ENCODE data around the gene YAP1.

The YAP1 gene

GRCh38 chr11:102240502-102240901, 130.3 kb downstream of the YAP1 start:
- H3K27me3 ChIP-seq (ENCODE audit: control insufficient read depth, insufficient read depth, low read length) = no peaks in the 10 kb centered on the region
- H3K4me1 ChIP-seq (ENCODE audit: control insufficient read depth, insufficient read depth, low read length) = peaks cover 5% of the 10 kb centered on the region; the same call in 1 of the 2 replicates
- no peak overlapping the region for H3K4me3 ChIP-seq (ENCODE audit: low read depth, low read length)
- no peaks in the 10 kb centered on the region for H3K9me3 ChIP-seq (ENCODE audit: control insufficient read depth, insufficient read depth, low read depth, low read length)
- H3K9ac ChIP-seq (ENCODE audit: low read length) = no peak overlapping the region
- H3K27ac ChIP-seq (ENCODE audit: low read depth, low read length) = no peak overlapping the region
- H3K36me3 ChIP-seq (ENCODE audit: control insufficient read depth, insufficient read depth, low read length) = no peaks in the 10 kb centered on the region

DNA sequence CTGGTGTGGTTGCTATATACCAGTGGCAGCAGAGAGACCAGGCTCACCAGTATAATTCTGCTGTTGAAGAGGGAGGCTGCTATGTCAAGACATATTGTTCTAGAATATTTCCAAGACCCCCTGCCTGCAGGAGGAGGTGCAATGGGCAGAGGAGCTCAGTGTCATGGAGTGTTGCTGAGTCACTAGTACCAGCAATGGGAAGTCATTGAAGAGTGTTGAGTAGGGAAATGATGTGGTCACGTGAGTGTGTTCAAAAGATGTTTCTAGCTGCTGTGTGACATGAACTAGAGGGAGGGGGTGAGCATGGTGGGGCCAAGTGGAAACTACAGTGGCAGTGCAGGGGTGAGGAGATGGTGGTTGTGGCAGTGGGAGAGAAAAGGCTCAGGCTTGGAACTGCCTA, 130.8 kb downstream of the YAP1 start:
- no peaks in the 10 kb centered on the region for H3K36me3 ChIP-seq (ENCODE audit: control insufficient read depth, insufficient read depth, low read length)
- H3K9me3 ChIP-seq (ENCODE audit: control insufficient read depth, insufficient read depth, low read depth, low read length) = no peaks in the 10 kb centered on the region
- peaks cover 4% of the 10 kb centered on the region; the same call in 1 of the 2 replicates for H3K4me1 ChIP-seq (ENCODE audit: control insufficient read depth, insufficient read depth, low read length)
- no peak overlapping the region for H3K4me3 ChIP-seq (ENCODE audit: low read depth, low read length)
- H3K27ac ChIP-seq (ENCODE audit: low read depth, low read length) = no peak overlapping the region
- H3K9ac ChIP-seq (ENCODE audit: low read length) = no peak overlapping the region
- no peaks in the 10 kb centered on the region for H3K27me3 ChIP-seq (ENCODE audit: control insufficient read depth, insufficient read depth, low read length)

DNA sequence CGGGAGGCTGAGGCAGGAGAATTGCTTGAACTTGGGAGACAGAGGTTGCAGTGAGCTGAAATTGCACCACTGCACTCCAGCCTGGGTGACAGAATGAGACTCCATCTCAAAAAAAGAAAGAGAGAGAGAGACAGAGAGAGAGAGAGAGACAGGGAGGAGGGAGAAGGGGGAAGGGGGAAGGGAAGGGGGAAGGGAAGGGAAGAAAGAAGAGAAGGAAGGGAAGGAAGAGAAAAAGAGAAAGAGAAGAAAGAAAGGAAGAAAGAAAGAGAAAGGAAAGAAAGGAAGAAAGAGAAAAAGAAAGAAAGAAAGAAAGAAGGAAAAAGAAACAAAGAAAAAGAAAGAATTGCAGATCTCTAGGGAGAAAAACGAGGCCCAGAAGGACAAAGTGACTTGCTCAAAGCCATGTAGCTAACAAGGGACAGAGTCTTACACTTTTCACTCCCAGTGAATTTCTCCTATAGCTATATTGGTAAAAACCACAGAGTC, 133.2 kb downstream of the YAP1 start:
- Histone ChIP-seq H3K4me1 (ENCODE audit: control insufficient read depth, insufficient read depth, low read length) (no peaks in the 10 kb centered on the region), H3K4me3 (ENCODE audit: low read depth, low read length) (no peak overlapping the region), H3K9me3 (ENCODE audit: control insufficient read depth, insufficient read depth, low read depth, low read length) (no peaks in the 10 kb centered on the region), H3K9ac (ENCODE audit: low read length) (no peak overlapping the region), H3K36me3 (ENCODE audit: control insufficient read depth, insufficient read depth, low read length) (no peaks in the 10 kb centered on the region), H3K27ac (ENCODE audit: low read depth, low read length) (no peak overlapping the region), H3K27me3 (ENCODE audit: control insufficient read depth, insufficient read depth, low read length) (no peaks in the 10 kb centered on the region)

- H3K4me3 ChIP-seq (ENCODE audit: low read depth, low read length) = no peak overlapping the region
- no peak overlapping the region for H3K27ac ChIP-seq (ENCODE audit: low read depth, low read length)
- H3K36me3 ChIP-seq (ENCODE audit: control insufficient read depth, insufficient read depth, low read length) = no peaks in the 10 kb centered on the region
- no peaks in the 10 kb centered on the region for H3K4me1 ChIP-seq (ENCODE audit: control insufficient read depth, insufficient read depth, low read length)
- H3K27me3 ChIP-seq (ENCODE audit: control insufficient read depth, insufficient read depth, low read length) = no peaks in the 10 kb centered on the region
- no peak overlapping the region for H3K9ac ChIP-seq (ENCODE audit: low read length)
- H3K9me3 ChIP-seq (ENCODE audit: control insufficient read depth, insufficient read depth, low read depth, low read length) = no peaks in the 10 kb centered on the region
Observed at GRCh38 chr11:102244681-102245409, 134.6 kb downstream of the YAP1 start.

DNA sequence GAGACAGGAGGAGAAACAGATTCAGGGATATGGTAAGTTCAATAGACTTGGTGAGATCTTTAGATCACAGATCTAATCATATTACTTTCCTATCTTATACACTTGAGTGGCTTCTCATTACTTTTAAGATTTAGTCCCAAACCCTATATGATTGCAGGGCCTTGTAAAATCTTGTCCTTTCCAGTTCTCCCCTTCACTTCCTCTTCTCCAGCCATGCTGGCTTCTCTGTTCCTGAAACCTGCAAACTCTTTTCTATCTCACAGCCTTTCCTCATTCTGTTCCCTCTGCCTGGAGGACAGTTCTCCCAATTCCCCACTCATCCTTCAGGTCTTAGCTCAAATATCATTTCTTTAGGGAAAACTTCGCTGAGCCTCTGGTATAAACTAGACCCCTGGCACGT, 141.2 kb downstream of the YAP1 start:
- H3K27me3 ChIP-seq (ENCODE audit: control insufficient read depth, insufficient read depth, low read length) = no peaks in the 10 kb centered on the region
- H3K4me1 ChIP-seq (ENCODE audit: control insufficient read depth, insufficient read depth, low read length) = peaks cover 10% of the 10 kb centered on the region
- no peak overlapping the region for H3K27ac ChIP-seq (ENCODE audit: low read depth, low read length)

DNA sequence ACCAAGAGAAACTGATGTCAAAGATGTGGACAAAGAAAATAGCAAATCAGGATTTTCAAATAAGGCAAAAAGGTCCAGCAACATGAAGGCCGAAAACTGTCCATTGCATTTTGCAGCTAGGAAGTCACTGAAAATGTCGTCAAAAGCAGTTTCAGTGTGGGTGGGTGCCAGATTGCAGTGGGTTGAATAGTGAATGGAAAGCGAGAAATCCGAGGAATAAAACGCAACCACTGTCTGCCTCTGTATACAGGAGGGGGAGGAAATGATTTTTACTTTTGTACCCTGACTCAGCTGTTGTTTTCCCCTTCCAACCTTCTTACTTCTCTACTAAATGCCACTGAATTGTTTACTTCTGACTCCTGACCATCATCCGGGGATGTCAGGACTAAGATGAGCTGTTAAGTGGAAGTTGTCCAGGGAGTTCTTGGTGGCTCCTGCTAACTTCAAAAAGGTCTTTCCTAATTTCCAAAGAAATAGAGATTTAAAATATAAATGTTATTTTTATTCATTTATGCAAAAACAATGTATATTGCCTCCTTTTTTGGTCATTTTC, 142.2 kb downstream of the YAP1 start:
- Histone ChIP-seq H3K4me1 (ENCODE audit: control insufficient read depth, insufficient read depth, low read length) (peaks cover 10% of the 10 kb centered on the region), H3K27me3 (ENCODE audit: control insufficient read depth, insufficient read depth, low read length) (no peaks in the 10 kb centered on the region), H3K27ac (ENCODE audit: low read depth, low read length) (no peak overlapping the region), H3K9ac (ENCODE audit: low read length) (no peak overlapping the region), H3K9me3 (ENCODE audit: control insufficient read depth, insufficient read depth, low read depth, low read length) (no peaks in the 10 kb centered on the region), H3K4me3 (ENCODE audit: low read depth, low read length) (no peak overlapping the region), H3K36me3 (ENCODE audit: control insufficient read depth, insufficient read depth, low read length) (no peaks in the 10 kb centered on the region)

More for the DNA sequence above, 141.2 kb downstream of the YAP1 start:
- Histone ChIP-seq H3K36me3 (ENCODE audit: control insufficient read depth, insufficient read depth, low read length) (no peaks in the 10 kb centered on the region), H3K9ac (ENCODE audit: low read length) (no peak overlapping the region), H3K9me3 (ENCODE audit: control insufficient read depth, insufficient read depth, low read depth, low read length) (no peaks in the 10 kb centered on the region), H3K4me3 (ENCODE audit: low read depth, low read length) (no peak overlapping the region)

- Histone ChIP-seq H3K27ac (ENCODE audit: low read depth, low read length) (no peak overlapping the region), H3K4me1 (ENCODE audit: control insufficient read depth, insufficient read depth, low read length) (peaks cover 10% of the 10 kb centered on the region), H3K27me3 (ENCODE audit: control insufficient read depth, insufficient read depth, low read length) (no peaks in the 10 kb centered on the region), H3K9me3 (ENCODE audit: control insufficient read depth, insufficient read depth, low read depth, low read length) (no peaks in the 10 kb centered on the region), H3K36me3 (ENCODE audit: control insufficient read depth, insufficient read depth, low read length) (no peaks in the 10 kb centered on the region), H3K9ac (ENCODE audit: low read length) (no peak overlapping the region), H3K4me3 (ENCODE audit: low read depth, low read length) (no peak overlapping the region)
Observed at GRCh38 chr11:102253020-102253715, 142.9 kb downstream of the YAP1 start.

- no peak overlapping the region for H3K27ac ChIP-seq (ENCODE audit: low read depth, low read length)
- H3K27me3 ChIP-seq (ENCODE audit: control insufficient read depth, insufficient read depth, low read length) = no peaks in the 10 kb centered on the region
- H3K4me1 ChIP-seq (ENCODE audit: control insufficient read depth, insufficient read depth, low read length) = peaks cover 10% of the 10 kb centered on the region
- H3K36me3 ChIP-seq (ENCODE audit: control insufficient read depth, insufficient read depth, low read length) = no peaks in the 10 kb centered on the region
- H3K9me3 ChIP-seq (ENCODE audit: control insufficient read depth, insufficient read depth, low read depth, low read length) = no peaks in the 10 kb centered on the region
- no peak overlapping the region for H3K9ac ChIP-seq (ENCODE audit: low read length)
- H3K4me3 ChIP-seq (ENCODE audit: low read depth, low read length) = no peak overlapping the region
Observed at GRCh38 chr11:102254047-102254446, 143.8 kb downstream of the YAP1 start.

DNA sequence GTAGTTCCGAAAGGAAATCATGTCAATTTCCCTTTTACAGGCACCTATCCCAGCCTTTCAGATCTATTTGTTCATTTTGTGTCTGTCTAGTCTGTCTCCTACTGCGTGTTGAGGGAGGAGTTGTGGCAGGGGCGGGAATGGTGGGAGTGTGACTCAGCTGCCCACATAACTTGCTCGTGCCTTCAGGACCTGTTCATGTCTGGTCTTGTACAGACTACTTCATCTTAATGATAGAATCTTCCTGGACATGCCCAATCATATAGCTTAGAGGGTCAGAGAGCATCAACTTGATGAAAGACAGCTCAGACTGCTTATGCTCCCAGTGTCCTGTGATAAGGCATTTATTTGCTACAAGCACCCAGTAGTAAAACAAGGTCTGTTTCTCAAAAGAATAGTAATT, 146.0 kb downstream of the YAP1 start:
- H3K9me3 ChIP-seq (ENCODE audit: control insufficient read depth, insufficient read depth, low read depth, low read length) = no peaks in the 10 kb centered on the region
- H3K27ac ChIP-seq (ENCODE audit: low read depth, low read length) = no peak overlapping the region
- H3K4me3 ChIP-seq (ENCODE audit: low read depth, low read length) = no peak overlapping the region
- no peak overlapping the region for H3K9ac ChIP-seq (ENCODE audit: low read length)
- H3K27me3 ChIP-seq (ENCODE audit: control insufficient read depth, insufficient read depth, low read length) = no peaks in the 10 kb centered on the region
- peaks cover 10% of the 10 kb centered on the region for H3K4me1 ChIP-seq (ENCODE audit: control insufficient read depth, insufficient read depth, low read length)
- no peaks in the 10 kb centered on the region for H3K36me3 ChIP-seq (ENCODE audit: control insufficient read depth, insufficient read depth, low read length)

- H3K27me3 ChIP-seq (ENCODE audit: control insufficient read depth, insufficient read depth, low read length) = no peaks in the 10 kb centered on the region
- no peak overlapping the region for H3K4me3 ChIP-seq (ENCODE audit: low read depth, low read length)
- H3K4me1 ChIP-seq (ENCODE audit: control insufficient read depth, insufficient read depth, low read length) = no peaks in the 10 kb centered on the region
- H3K27ac ChIP-seq (ENCODE audit: low read depth, low read length) = no peak overlapping the region
- no peaks in the 10 kb centered on the region for H3K9me3 ChIP-seq (ENCODE audit: control insufficient read depth, insufficient read depth, low read depth, low read length)
- H3K36me3 ChIP-seq (ENCODE audit: control insufficient read depth, insufficient read depth, low read length) = no peaks in the 10 kb centered on the region
- no peak overlapping the region for H3K9ac ChIP-seq (ENCODE audit: low read length)
Observed at GRCh38 chr11:102260241-102260640, 150.0 kb downstream of the YAP1 start.

- no peak overlapping the region for H3K27ac ChIP-seq (ENCODE audit: low read depth, low read length)
- H3K9me3 ChIP-seq (ENCODE audit: control insufficient read depth, insufficient read depth, low read depth, low read length) = no peaks in the 10 kb centered on the region
- no peaks in the 10 kb centered on the region for H3K36me3 ChIP-seq (ENCODE audit: control insufficient read depth, insufficient read depth, low read length)
- H3K27me3 ChIP-seq (ENCODE audit: control insufficient read depth, insufficient read depth, low read length) = peaks cover 3% of the 10 kb centered on the region; the same call in 1 of the 2 replicates
- peaks cover 7% of the 10 kb centered on the region for H3K4me1 ChIP-seq (ENCODE audit: control insufficient read depth, insufficient read depth, low read length)
- H3K4me3 ChIP-seq (ENCODE audit: low read depth, low read length) = no peak overlapping the region
- H3K9ac ChIP-seq (ENCODE audit: low read length) = no peak overlapping the region
Observed at GRCh38 chr11:102263379-102264003, 153.2 kb downstream of the YAP1 start.

Data from HUES6 (cell line).